CD14-positive monocyte (primary cell): ENCODE measurements around the gene ACTRT2. TPM values are rescaled to one million over a fixed set of nuclear protein-coding genes. Genes with fewer than 3 reads are reported as not detected.

Experiments used
- DNase-seq, 3 donors: peaks; one replicate each; pipeline ENCODE4 v3.0.0-alpha.2; 2011 to 2022
- H2AFZ ChIP-seq: 2 replicates; pipeline ENCODE4 v1.6.0; 2012; ENCODE audit warnings: mild to moderate bottlenecking, low read depth, low read length, inconsistent platforms; ENCODE audit not compliant: insufficient read depth, poor library complexity, severe bottlenecking
- H3K27ac ChIP-seq, 2 donors: 1 replicate in 1 of 2; 2 replicates in 1 of 2; pipeline ENCODE4 v1.5.1; 2012 to 2013; ENCODE audit warnings: low read length in 2 of 2, control low read depth in 1 of 2, inconsistent platforms in 1 of 2, low read depth in 1 of 2, mild to moderate bottlenecking in 1 of 2
- H3K27me3 ChIP-seq, 2 donors: one replicate each; pipeline versions ENCODE4 v1.6.0 to v1.6.1; 2011 to 2013; ENCODE audit warnings: low read length in 2 of 2; ENCODE audit not compliant: control insufficient read depth in 2 of 2, insufficient read depth in 2 of 2
- H3K36me3 ChIP-seq, 2 donors: replicated peaks in 1 of 2; 1 replicate in 1 of 2; 2 replicates in 1 of 2; pipeline versions ENCODE4 v1.5.1 to v1.6.1; 2012 to 2013; ENCODE audit warnings: low read length in 2 of 2, control low read depth in 1 of 2, inconsistent platforms in 1 of 2, mild to moderate bottlenecking in 1 of 2; ENCODE audit not compliant: insufficient read depth in 2 of 2, control insufficient read depth in 1 of 2
- H3K4me1 ChIP-seq, 2 donors: 1 replicate in 1 of 2; 2 replicates in 1 of 2; pipeline versions ENCODE4 v1.5.1 to v1.6.1; 2012 to 2013; ENCODE audit warnings: low read length in 2 of 2, control low read depth in 1 of 2, inconsistent platforms in 1 of 2, mild to moderate bottlenecking in 1 of 2, moderate library complexity in 1 of 2; ENCODE audit not compliant: insufficient read depth in 2 of 2, control insufficient read depth in 1 of 2
- H3K4me2 ChIP-seq: replicated peaks from 2 replicates; pipeline ENCODE3; 2012; ENCODE audit warnings: low read length, moderate library complexity, mild to moderate bottlenecking; ENCODE audit not compliant: poor library complexity, severe bottlenecking; ENCODE audit errors: extremely low read depth
- H3K4me3 ChIP-seq, 3 experiments: fragments of 200-600 bp in 1 of 3; sonication (generic) in 1 of 3; replicated peaks in 1 of 3; 1 replicate in 2 of 3; 2 replicates in 1 of 3; pipeline ENCODE4 v1.5.1; 2011 to 2013; ENCODE audit warnings: low read length in 3 of 3, mild to moderate bottlenecking in 3 of 3, control low read depth in 2 of 3, low read depth in 2 of 3, inconsistent platforms in 1 of 3, moderate library complexity in 1 of 3
- H3K79me2 ChIP-seq: 2 replicates; pipeline ENCODE4 v1.6.0; 2012; ENCODE audit warnings: mild to moderate bottlenecking, control low read depth, inconsistent platforms, low read length, moderate library complexity; ENCODE audit not compliant: insufficient read depth
- H3K9ac ChIP-seq: 2 replicates; pipeline ENCODE4 v1.6.0; 2017; ENCODE audit warnings: low read length, mild to moderate bottlenecking; ENCODE audit not compliant: insufficient read depth, poor library complexity, severe bottlenecking
- H3K9me3 ChIP-seq, 2 donors: replicated peaks in 1 of 2; 1 replicate in 1 of 2; 2 replicates in 1 of 2; pipeline versions ENCODE4 v1.5.1 to v1.6.1; 2012 to 2013; ENCODE audit warnings: low read length in 2 of 2, control low read depth in 1 of 2; ENCODE audit not compliant: control insufficient read depth in 1 of 2, insufficient read depth in 1 of 2
- H4K20me1 ChIP-seq: 2 replicates; pipeline ENCODE4 v1.6.0; 2012; ENCODE audit warnings: mild to moderate bottlenecking, low read length, control low read depth, moderate library complexity; ENCODE audit not compliant: insufficient read depth
- H3K27ac Mint-ChIP-seq, 7 donors: one replicate each; pipeline ENCODE4 v1.8.0; 2020; ENCODE audit warnings: mild to moderate bottlenecking in 7 of 7, mixed read lengths in 7 of 7, moderate library complexity in 6 of 7, inconsistent platforms in 2 of 7
- H3K27me3 Mint-ChIP-seq, 3 donors: one replicate each; pipeline ENCODE4 v1.8.0; 2021 to 2022; ENCODE audit warnings: low read depth in 3 of 3, mild to moderate bottlenecking in 3 of 3, mixed read lengths in 3 of 3, moderate library complexity in 3 of 3, inconsistent platforms in 1 of 3
- H3K36me3 Mint-ChIP-seq, 2 donors: one replicate each; pipeline ENCODE4 v1.8.0; 2020; ENCODE audit warnings: mixed read lengths in 2 of 2, inconsistent platforms in 1 of 2, mild to moderate bottlenecking in 1 of 2
- H3K4me1 Mint-ChIP-seq: one replicate; pipeline ENCODE4 v1.8.0; 2020; ENCODE audit warnings: mild to moderate bottlenecking, mixed read lengths
- H3K4me3 Mint-ChIP-seq, 2 donors: one replicate each; pipeline ENCODE4 v1.8.0; 2020; ENCODE audit warnings: mild to moderate bottlenecking in 2 of 2, mixed read lengths in 2 of 2, moderate library complexity in 1 of 2
- H3K9me3 Mint-ChIP-seq, 7 donors: one replicate each; pipeline ENCODE4 v1.8.0; 2020 to 2022; ENCODE audit warnings: mixed read lengths in 7 of 7, mild to moderate bottlenecking in 6 of 7, moderate library complexity in 6 of 7, inconsistent platforms in 2 of 7
- WGBS: methylation state at CpG from one replicate; pipeline ENCODE4 v1.1.5; 2013; ENCODE audit warnings: missing lambda C conversion rate; ENCODE audit not compliant: insufficient coverage; 5-methylcytosine and 5-hydroxymethylcytosine counted together
- intact Hi-C, 2 donors: fragments of 100-400 bp; cut with micrococcal nuclease; formaldehyde crosslinking; loops; one replicate each; pipeline versions ENCODE4 v1.15.0 to v1.15.1; 2023
- polyA plus RNA-seq, 3 donors: library from polyadenylated mRNA; depleted of rRNA in 1 of 3; unstranded in 2 of 3; stranded (reverse) in 1 of 3; fragments of 300-500 nt in 2 of 3; fragments of >200 nt in 1 of 3; fragmentation: Illumina TruSeq in 2 of 3; gene quantifications; 1 replicate in 2 of 3; 2 replicates in 1 of 3; pipeline ENCODE4 v1.2.3, GENCODE V29; 2012 to 2021
- TF ChIP-seq, protein P1 (sequence below): fragments of 200-600 bp; IDR thresholded peaks from one replicate; pipeline ENCODE4 v1.8.0; 2022; ENCODE audit warnings: antibody characterized with exemption, mild to moderate bottlenecking

ACTRT2 gene
- polyA plus RNA-seq, 3 donors, result not detected

- Histone ChIP-seq H3K4me1 (peaks cover 0 to 10% of the 10 kb centered on the region in 2 donors), H2AFZ (no peak overlapping the region)
These were observed 48.4 kb downstream of the ACTRT2 start for GRCh38 chr1:3069491-3070308.

GRCh38 chr1:3070309-3070643 is 49.0 kb downstream of the ACTRT2 start:
- H3K4me3 Mint-ChIP-seq, result no peak overlapping the region
- WGBS, result under 1% methylated on average over 53 of the region's 57 CpGs
- Histone ChIP-seq H4K20me1 (no peaks in the 10 kb centered on the region), H3K4me1 (peaks cover 0 to 10% of the 10 kb centered on the region in 2 donors), H3K4me2 (peak overlapping the region; percentile 70), H3K36me3 (no peaks in the 10 kb centered on the region), H3K27ac (no peak overlapping the region), H3K27me3 (peaks cover 25 to 70% of the 10 kb centered on the region in 2 donors), H3K4me3 (peak overlapping the region in 1 of 3 experiments; percentile 69), H3K79me2 (no peaks in the 10 kb centered on the region), H3K9ac (no peak overlapping the region), H2AFZ (no peak overlapping the region), H3K9me3 (peaks cover 0 to 10% of the 10 kb centered on the region in 2 donors)
- no peak overlapping the region for H3K27ac Mint-ChIP-seq
- peaks cover 5% of the 10 kb centered on the region for H3K4me1 Mint-ChIP-seq
- H3K27me3 Mint-ChIP-seq, result peaks cover 60 to 89% (median 63%) of the 10 kb centered on the region in 3 donors
- intact Hi-C loops, result no loop called here
- no peak for DNase-seq
- peaks cover 0 to 15% (median 2%) of the 10 kb centered on the region in 7 donors for H3K9me3 Mint-ChIP-seq
- H3K36me3 Mint-ChIP-seq, result peaks cover 0 to 2% of the 10 kb centered on the region in 2 donors
- TF ChIP-seq, protein P1, sequence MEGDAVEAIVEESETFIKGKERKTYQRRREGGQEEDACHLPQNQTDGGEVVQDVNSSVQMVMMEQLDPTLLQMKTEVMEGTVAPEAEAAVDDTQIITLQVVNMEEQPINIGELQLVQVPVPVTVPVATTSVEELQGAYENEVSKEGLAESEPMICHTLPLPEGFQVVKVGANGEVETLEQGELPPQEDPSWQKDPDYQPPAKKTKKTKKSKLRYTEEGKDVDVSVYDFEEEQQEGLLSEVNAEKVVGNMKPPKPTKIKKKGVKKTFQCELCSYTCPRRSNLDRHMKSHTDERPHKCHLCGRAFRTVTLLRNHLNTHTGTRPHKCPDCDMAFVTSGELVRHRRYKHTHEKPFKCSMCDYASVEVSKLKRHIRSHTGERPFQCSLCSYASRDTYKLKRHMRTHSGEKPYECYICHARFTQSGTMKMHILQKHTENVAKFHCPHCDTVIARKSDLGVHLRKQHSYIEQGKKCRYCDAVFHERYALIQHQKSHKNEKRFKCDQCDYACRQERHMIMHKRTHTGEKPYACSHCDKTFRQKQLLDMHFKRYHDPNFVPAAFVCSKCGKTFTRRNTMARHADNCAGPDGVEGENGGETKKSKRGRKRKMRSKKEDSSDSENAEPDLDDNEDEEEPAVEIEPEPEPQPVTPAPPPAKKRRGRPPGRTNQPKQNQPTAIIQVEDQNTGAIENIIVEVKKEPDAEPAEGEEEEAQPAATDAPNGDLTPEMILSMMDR, result no peak

More at GRCh38 chr1:3069491-3070308, 48.4 kb downstream of the ACTRT2 start:
- Mint-ChIP-seq H3K27ac (no peak overlapping the region), H3K4me3 (peak overlapping the region; percentile 66 to 76), H3K27me3 (peaks cover 57 to 86% (median 59%) of the 10 kb centered on the region in 3 donors), H3K4me1 (peaks cover 5% of the 10 kb centered on the region), H3K36me3 (peaks cover 0 to 2% of the 10 kb centered on the region in 2 donors), H3K9me3 (peaks cover 0 to 15% (median 2%) of the 10 kb centered on the region in 7 donors)
- Histone ChIP-seq H3K9me3 (peaks cover 0 to 10% of the 10 kb centered on the region in 2 donors), H3K36me3 (no peaks in the 10 kb centered on the region), H3K79me2 (no peaks in the 10 kb centered on the region), H3K4me3 (peak overlapping the region; percentile 2 to 69 (median 26)), H3K4me2 (peak overlapping the region; percentile 70), H3K9ac (peak overlapping the region; percentile 4), H4K20me1 (no peaks in the 10 kb centered on the region), H3K27ac (no peak overlapping the region), H3K27me3 (peaks cover 25 to 66% of the 10 kb centered on the region in 2 donors)
- TF ChIP-seq, protein P1, result no peak
- intact Hi-C loops, result no loop called here
- under 1% methylated on average over 64 of the region's 91 CpGs for WGBS
- no peak for DNase-seq
